GM19035 (cell line): Measurements from ENCODE around the gene TNFRSF25.
A peak's percentile ranks its signal among the peaks of the same experiment; 100 is the strongest.
"Not testable (repeated sequence)": the region's sequence is repeated elsewhere in the genome, so short reads cannot be mapped to it uniquely, and the experiment has no call there.

Experiments
- ATAC-seq: cut with Tn5 transposase; IDR thresholded peaks from one replicate; pipeline ENCODE4 v1.9.1; 2021; ENCODE audit not compliant: unreplicated experiment

The TNFRSF25 gene

GRCh38 chr1:6502000-6502891 lies 36.3 kb upstream of the TNFRSF25 start:
- no peak for ATAC-seq

- ATAC-seq, result no peak
Observed at GRCh38 chr1:6501279-6501813, 35.4 kb upstream of the TNFRSF25 start.

GRCh38 chr1:6500544-6501278 lies 34.7 kb upstream of the TNFRSF25 start:
- no peak for ATAC-seq

GRCh38 chr1:6499296-6499695 lies 33.3 kb upstream of the TNFRSF25 start:
- ATAC-seq, result no peak

DNA sequence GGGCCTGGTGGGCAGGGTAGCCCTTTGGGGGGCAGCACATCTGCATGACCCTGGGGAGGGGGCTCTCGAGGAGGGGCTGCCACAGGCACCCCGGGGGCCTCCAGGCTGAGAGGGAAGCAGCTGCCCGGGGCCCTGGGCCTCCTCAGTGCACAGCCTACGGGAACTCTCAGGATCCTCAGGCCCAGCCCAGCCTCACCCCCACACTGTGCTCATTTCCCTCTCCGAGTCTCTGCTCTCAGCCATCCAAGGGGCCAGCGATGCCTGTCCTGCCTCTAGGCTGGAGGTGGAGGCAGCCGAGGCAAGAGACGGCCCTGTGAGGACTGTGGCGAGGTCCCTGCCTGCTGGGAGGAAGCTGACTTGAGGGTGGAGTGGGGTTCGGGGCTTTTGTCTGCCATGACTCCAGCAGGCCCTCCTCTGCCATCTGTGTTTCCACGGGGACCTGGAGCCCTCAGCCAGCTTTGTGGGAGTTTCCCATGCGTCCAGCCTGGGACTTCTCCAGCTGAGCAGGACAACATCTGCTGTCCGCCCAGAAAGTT lies 32.7 kb upstream of the TNFRSF25 start:
- no peak for ATAC-seq

GRCh38 chr1:6497867-6498575 lies 32.0 kb upstream of the TNFRSF25 start:
- ATAC-seq, result no peak

DNA sequence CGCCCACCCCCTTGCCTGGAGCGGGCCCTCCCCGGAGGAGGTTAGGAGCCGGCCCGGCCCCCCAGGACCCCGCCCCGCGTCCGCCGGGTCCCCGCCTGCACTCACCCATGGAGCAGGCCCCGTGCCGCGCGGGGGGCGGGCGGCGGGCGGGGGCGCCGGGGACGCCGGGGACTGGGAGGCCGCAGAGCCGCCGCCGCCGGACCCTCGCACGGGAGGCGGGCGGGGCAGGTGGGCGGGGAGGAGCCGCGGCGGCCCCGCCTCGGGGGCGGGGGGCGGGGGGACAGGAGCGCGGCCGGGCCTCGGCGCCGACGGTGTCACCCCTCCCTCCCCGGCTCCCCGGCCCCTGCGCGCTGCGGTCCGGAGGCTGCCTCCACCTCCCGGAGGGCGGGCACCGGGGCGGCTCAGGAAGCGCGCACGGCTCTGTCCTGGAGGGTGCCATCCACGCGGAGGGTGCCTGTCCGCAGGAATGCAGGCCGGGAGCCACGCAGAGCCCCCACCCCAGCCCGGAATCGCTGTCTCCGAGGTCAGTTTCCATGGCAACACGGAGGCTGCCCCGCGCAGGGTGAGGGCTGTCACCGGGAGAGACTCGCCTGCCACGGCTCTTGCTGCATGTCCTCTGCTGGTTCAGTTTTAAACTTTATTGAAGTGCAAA lies 31.4 kb upstream of the TNFRSF25 start:
- ATAC-seq, result no peak

- ATAC-seq, result no peak
Observed at GRCh38 chr1:6496890-6497214, 30.9 kb upstream of the TNFRSF25 start.

DNA sequence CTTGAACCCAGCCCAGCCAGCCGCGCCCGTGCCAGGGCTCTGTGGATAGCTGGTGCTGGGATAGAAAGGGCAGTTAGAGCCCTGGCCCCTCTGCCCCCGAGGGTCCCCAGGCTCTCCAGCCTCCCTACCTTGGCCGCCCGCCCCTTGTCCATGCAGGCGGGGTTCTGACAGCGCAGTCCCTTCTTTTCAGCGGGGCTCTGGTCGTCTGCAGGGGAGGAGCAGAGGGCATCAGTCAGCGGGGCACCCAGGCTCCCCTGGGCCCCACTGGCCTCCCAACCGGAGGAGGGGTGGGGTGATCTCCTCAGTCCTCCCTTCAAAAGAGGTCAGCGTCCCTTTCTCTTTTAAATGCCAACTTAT lies 30.4 kb upstream of the TNFRSF25 start:
- ATAC-seq, result no peak

DNA sequence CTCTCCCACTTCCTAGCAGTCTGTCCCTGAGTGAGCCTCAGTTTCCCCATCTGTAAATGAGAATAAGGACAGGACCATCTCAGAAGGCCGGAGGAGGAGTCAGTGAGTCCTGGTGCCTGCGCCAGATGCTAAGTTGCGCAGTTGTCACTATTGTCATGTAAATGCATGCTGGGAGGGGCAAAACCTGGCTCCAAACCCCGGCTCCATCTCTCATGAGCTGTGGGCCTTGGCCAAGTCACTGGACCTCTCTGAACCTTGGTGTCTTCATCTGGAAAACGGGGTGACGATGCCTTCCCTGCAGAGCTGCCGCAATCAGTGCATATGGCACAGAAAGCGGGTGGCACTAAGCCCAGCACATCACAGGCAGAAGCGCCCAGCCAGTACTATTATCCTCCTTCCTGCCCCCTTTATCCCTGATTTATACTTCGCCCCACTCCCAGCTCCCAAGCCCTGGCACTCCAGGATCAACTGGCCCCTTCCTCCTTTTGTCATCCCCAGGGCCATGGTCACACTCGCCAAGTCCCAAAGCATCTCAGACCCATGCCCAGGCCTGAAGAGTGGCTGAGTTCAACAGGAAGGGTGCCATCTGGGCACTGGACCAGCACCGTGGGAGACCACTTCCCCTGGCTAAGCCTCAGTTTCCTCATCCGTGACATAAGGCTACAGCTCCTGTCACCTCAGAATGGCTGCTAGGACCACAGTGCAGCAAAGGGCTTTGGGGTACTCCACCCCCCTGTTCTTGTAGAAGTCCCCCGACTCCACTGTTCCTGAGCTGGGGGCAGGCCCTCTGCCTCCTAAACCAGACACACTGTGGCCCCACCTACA lies 29.8 kb upstream of the TNFRSF25 start:
- no peak for ATAC-seq

DNA sequence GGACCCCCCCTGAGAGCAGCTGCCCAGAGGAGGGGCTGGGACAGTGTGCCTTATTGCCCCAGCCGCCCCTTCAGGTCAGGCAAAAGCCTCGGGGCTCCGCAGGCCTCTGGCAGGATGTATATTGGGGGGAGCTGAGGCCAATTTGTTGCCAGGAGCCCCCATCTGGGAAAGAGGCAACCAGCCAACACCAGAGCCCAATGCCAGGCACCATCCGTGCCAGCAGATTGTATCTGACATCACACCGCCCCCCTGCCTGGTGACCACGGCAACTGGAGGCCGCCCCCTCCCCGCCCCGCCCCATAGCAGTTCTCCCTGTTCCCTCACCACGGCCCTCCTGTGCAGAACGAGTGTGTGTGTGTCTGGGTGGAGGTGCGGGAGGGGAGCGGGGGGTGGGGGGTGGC lies 29.1 kb upstream of the TNFRSF25 start:
- ATAC-seq, result no peak

- no peak for ATAC-seq
Observed at GRCh38 chr1:6494627-6495026, 28.7 kb upstream of the TNFRSF25 start.

DNA sequence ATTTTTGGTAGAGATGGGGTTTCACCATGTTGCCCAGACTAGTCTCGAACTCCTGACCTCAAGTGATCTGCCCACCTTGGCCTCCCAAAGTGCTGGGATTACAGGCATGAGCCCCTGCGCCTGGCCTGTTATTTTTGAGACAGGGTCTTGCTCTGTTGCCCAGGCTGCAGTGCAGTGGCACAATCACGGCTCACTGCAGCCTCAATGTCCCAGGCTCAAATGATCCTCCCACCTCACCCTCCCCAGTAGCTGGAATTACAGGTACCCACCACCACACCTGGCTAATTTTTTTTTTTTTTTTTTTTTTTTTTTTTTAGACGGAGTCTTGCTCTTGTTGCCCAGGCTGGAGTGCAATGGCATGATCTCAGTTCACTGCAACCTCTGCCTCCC lies 27.9 kb upstream of the TNFRSF25 start:
- ATAC-seq, result not testable (repeated sequence)

DNA sequence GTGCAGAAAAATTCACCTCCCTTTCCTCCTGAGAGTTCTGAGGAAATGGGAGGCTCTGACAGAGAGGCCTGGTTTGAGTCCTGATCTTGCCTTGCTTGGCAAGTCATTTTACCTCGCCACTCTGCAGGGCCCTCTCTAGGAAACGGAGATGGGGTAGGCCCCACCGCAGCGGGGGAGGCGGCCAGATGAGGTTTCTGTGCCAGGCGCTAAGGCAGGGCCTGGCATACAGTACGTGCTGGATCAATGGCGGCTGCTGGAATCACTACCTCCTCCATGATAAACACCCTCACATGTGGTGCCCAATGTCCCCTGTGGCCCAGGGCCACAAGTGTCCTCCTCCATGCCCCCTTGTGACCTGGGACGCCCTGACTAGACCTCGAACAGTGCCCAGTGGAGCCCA lies 26.0 kb upstream of the TNFRSF25 start:
- ATAC-seq, result no peak

- ATAC-seq, result no peak
Observed at GRCh38 chr1:6491480-6491962, 25.5 kb upstream of the TNFRSF25 start, which contains the start of gene PLEKHG5. TSS of gene PLEKHG5 (minus strand) at chr1:6491667. CDS start at chr1:6477571, 14,096 bp downstream.

DNA sequence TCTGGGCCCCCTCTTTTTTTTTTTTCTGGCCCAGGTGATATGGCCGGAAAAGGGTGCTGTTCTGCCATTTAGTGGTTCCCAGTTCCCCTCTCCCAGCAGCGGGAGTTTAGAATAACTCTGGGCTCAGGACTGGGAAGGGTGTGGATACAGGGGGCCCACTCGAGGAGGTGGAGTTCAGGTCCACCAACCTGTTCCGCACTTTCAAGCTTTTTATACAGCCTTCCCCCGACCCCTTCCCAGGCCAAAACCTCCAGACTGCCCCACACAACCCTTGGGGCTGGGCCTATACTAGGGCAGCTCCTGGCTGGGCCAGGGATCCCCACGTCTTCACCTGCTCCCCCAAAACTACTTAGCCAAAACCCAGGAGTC lies 25.1 kb upstream of the TNFRSF25 start:
- ATAC-seq, result no peak

DNA sequence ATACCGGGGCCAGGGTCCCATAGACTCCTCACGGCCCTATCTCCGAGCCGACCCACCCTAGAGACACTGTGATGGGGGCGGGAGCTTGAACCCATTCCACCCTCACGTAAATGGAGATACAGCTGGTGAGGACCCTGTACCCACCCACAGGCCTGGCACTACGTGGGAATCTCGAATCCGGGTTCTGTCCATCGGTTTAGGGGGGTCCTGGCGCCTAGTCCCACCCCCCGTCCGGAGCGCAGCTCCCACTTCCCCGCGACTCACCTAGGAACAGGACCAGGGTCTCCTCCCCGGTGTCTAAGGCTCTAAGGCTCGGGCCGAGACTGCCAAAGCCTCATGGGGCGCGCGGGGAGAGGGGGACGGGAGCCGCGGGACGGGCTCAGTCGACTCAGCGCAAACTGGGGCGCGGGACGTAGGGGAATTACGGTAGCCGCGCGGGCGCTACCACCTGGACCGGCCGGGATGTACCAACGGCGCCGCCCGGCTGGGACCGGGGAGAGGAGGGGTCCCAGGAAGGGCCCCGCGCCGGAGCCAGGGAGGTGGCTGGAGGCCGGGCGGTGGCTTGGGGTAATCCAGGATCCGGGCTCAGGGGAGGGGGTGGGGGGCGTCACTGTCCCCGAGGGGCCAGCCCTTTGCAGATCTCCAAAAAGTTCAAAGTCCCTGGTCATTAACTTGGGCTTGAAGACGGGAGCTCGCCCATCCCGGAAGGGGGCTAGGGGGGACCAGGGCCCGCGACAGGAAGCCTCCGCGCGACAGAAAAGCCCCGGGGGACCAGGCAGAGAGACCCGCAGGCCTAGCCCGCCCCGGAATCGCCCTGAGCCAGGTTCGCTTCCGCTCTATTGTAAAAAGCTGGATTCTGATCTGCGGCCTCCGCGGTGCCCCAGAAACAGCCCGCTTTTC lies 24.5 kb upstream of the TNFRSF25 start:
- ATAC-seq, result peak; percentile 45

GRCh38 chr1:6489799-6490180 lies 23.8 kb upstream of the TNFRSF25 start:
- peak; percentile 59 for ATAC-seq

DNA sequence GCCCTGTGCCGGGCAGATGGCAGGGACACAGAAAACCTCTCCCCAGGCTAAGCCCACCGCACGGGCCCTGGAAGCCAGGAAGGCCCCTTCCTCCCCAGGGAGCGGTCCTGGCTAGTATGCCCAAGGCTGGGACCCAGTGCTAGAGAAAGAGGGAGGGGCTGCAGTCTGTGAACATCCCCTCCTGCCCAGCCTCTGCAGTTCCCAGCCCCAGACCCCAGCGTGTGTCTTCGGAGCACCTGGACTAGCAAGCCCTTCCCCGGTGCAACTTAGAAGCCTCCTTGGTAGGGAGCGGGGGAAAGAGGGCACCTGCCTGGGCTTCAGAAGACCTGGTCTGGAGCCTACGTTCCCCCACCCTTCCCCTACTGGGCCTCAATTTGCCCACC lies 23.4 kb upstream of the TNFRSF25 start:
- no peak for ATAC-seq
